ENCODE measurements around the gene TSPAN9.

TSPAN9 gene

GRCh38 chr12:3257411-3257810, 180.2 kb downstream of the TSPAN9 start:
- DNase-seq = no peak

- DNase-seq = no peak
Measured at GRCh38 chr12:3259973-3260372, 182.8 kb downstream of the TSPAN9 start.

GRCh38 chr12:3261782-3262359, 184.7 kb downstream of the TSPAN9 start:
- no peak for DNase-seq

GRCh38 chr12:3262470-3262869, 185.3 kb downstream of the TSPAN9 start:
- no peak for DNase-seq

- DNase-seq = no peak
Measured at GRCh38 chr12:3263282-3263681, 186.1 kb downstream of the TSPAN9 start.

GRCh38 chr12:3263939-3264922, 187.1 kb downstream of the TSPAN9 start:
- no peak for DNase-seq

GRCh38 chr12:3265406-3265805, 188.2 kb downstream of the TSPAN9 start:
- DNase-seq = no peak

- DNase-seq = no peak
Measured at GRCh38 chr12:3266638-3267037, 189.5 kb downstream of the TSPAN9 start.

- DNase-seq = no peak
Measured at GRCh38 chr12:3267690-3268089, 190.5 kb downstream of the TSPAN9 start.

GRCh38 chr12:3269594-3269993, 192.4 kb downstream of the TSPAN9 start:
- no peak for DNase-seq

- no peak for DNase-seq
Measured at GRCh38 chr12:3271146-3271545, 194.0 kb downstream of the TSPAN9 start.

- DNase-seq = no peak
Measured at GRCh38 chr12:3271639-3272038, 194.5 kb downstream of the TSPAN9 start.

GRCh38 chr12:3272958-3273357, 195.8 kb downstream of the TSPAN9 start:
- no peak for DNase-seq

- DNase-seq = no peak
Measured at GRCh38 chr12:3273409-3273853, 196.3 kb downstream of the TSPAN9 start.

- no peak for DNase-seq
Measured at GRCh38 chr12:3274664-3275063, 197.5 kb downstream of the TSPAN9 start.

- peak; percentile 51 to 55 for DNase-seq
Measured at GRCh38 chr12:3275171-3276041, 198.2 kb downstream of the TSPAN9 start.

- no peak for DNase-seq
Measured at GRCh38 chr12:3276226-3276625, 199.0 kb downstream of the TSPAN9 start.

- DNase-seq = peak in 1 of 2 experiments; percentile 37
Measured at GRCh38 chr12:3277306-3277943, 200.2 kb downstream of the TSPAN9 start.

GRCh38 chr12:3278681-3279414, 201.7 kb downstream of the TSPAN9 start:
- DNase-seq = no peak

- DNase-seq = no peak
Measured at GRCh38 chr12:3279415-3279780, 202.2 kb downstream of the TSPAN9 start.

- DNase-seq = no peak
Measured at GRCh38 chr12:3279832-3280231, 202.7 kb downstream of the TSPAN9 start.

- DNase-seq = no peak
Measured at GRCh38 chr12:3280967-3281366, 203.8 kb downstream of the TSPAN9 start.

All from NCI-H2081 (cell line).